Neuronal stem cell (in vitro differentiated cells): ENCODE measurements around the gene YARS1.

Source experiments
- DNase-seq: peaks from one replicate; pipeline ENCODE4 v3.0.0-alpha.2; 2013; ENCODE audit warnings: low spot score
- H2AFZ ChIP-seq: one replicate; pipeline ENCODE4 v1.6.1; 2013; ENCODE audit warnings: mild to moderate bottlenecking, low read length, inconsistent platforms
- H2AK5ac ChIP-seq: 2 replicates; pipeline ENCODE4 v1.6.1; 2013; ENCODE audit warnings: low read depth, mild to moderate bottlenecking, inconsistent platforms, low read length, moderate library complexity, mixed read lengths
- H2BK120ac ChIP-seq: 2 replicates; pipeline ENCODE4 v1.6.1; 2013; ENCODE audit warnings: low read depth, mild to moderate bottlenecking, inconsistent platforms, low read length, moderate library complexity, mixed read lengths
- H2BK12ac ChIP-seq: one replicate; pipeline ENCODE4 v1.6.1; 2013; ENCODE audit warnings: low read length, inconsistent platforms
- H2BK15ac ChIP-seq: 2 replicates; pipeline ENCODE4 v1.6.1; 2013; ENCODE audit warnings: mild to moderate bottlenecking, low read length, inconsistent platforms, mixed read lengths
- H2BK5ac ChIP-seq: one replicate; pipeline ENCODE4 v1.6.1; 2013; ENCODE audit warnings: inconsistent platforms, mild to moderate bottlenecking, low read length, moderate library complexity
- H3K14ac ChIP-seq: one replicate; pipeline ENCODE4 v1.6.1; 2013; ENCODE audit warnings: low read length, inconsistent platforms
- H3K18ac ChIP-seq: 2 replicates; pipeline ENCODE4 v1.6.1; 2013; ENCODE audit warnings: low read length, inconsistent platforms
- H3K23ac ChIP-seq: 2 replicates; pipeline ENCODE4 v1.6.1; 2013; ENCODE audit warnings: low read depth, mild to moderate bottlenecking, mixed read lengths, low read length, inconsistent platforms; ENCODE audit not compliant: poor library complexity
- H3K27ac ChIP-seq: replicated peaks from 3 replicates; pipeline ENCODE4 v1.5.1; 2013; ENCODE audit warnings: low read length, inconsistent platforms
- H3K27me3 ChIP-seq, 3 experiments: 2 replicates each; pipeline ENCODE4 v1.6.1; 2013; ENCODE audit warnings: low read length in 3 of 3, mild to moderate bottlenecking in 2 of 3, inconsistent platforms in 1 of 3, low read depth in 1 of 3, mixed read lengths in 1 of 3, moderate library complexity in 1 of 3; ENCODE audit not compliant: control insufficient read depth in 3 of 3, insufficient read depth in 3 of 3
- H3K36me3 ChIP-seq, 2 donors: replicated peaks in 1 of 2; 2 replicates each; pipeline ENCODE4 v1.6.1; 2013; ENCODE audit warnings: low read length in 2 of 2; ENCODE audit not compliant: control insufficient read depth in 2 of 2, insufficient read depth in 2 of 2
- H3K4ac ChIP-seq: 2 replicates; pipeline ENCODE4 v1.6.1; 2013; ENCODE audit warnings: inconsistent platforms, mild to moderate bottlenecking, low read length, moderate library complexity
- H3K4me1 ChIP-seq, 2 donors: 1 replicate in 1 of 2; 2 replicates in 1 of 2; pipeline ENCODE4 v1.6.1; 2013; ENCODE audit warnings: low read length in 2 of 2, low read depth in 1 of 2; ENCODE audit not compliant: control insufficient read depth in 2 of 2, insufficient read depth in 1 of 2
- H3K4me2 ChIP-seq: one replicate; pipeline ENCODE4 v1.6.1; 2013; ENCODE audit warnings: mild to moderate bottlenecking, low read length, inconsistent platforms; ENCODE audit not compliant: insufficient read depth, poor library complexity, severe bottlenecking
- H3K4me3 ChIP-seq, 2 donors: 2 replicates each; pipeline ENCODE4 v1.5.1; 2013; ENCODE audit warnings: low read length in 2 of 2, mild to moderate bottlenecking in 2 of 2, inconsistent platforms in 1 of 2, moderate library complexity in 1 of 2
- H3K79me1 ChIP-seq: one replicate; pipeline ENCODE4 v1.6.1; 2013; ENCODE audit warnings: low read depth, mild to moderate bottlenecking, inconsistent platforms, low read length, moderate library complexity
- H3K9ac ChIP-seq: one replicate; pipeline ENCODE4 v1.6.1; 2013; ENCODE audit warnings: mild to moderate bottlenecking, low read depth, low read length, inconsistent platforms; ENCODE audit not compliant: poor library complexity
- H3K9me3 ChIP-seq, 2 donors: replicated peaks in 1 of 2; 2 replicates each; pipeline versions ENCODE3 to v1.6.1; 2013; ENCODE audit warnings: low read length in 2 of 2, mild to moderate bottlenecking in 2 of 2, inconsistent platforms in 1 of 2, low read depth in 1 of 2, mixed read lengths in 1 of 2, moderate library complexity in 1 of 2; ENCODE audit not compliant: control insufficient read depth in 2 of 2, insufficient read depth in 1 of 2
- H4K8ac ChIP-seq: one replicate; pipeline ENCODE4 v1.6.1; 2013; ENCODE audit warnings: low read depth, mild to moderate bottlenecking, inconsistent platforms, low read length, moderate library complexity
- H4K91ac ChIP-seq: one replicate; pipeline ENCODE4 v1.6.1; 2013; ENCODE audit warnings: low read length, low read depth, mild to moderate bottlenecking, inconsistent platforms; ENCODE audit not compliant: poor library complexity
- whole genome bisulfite sequencing, 2 donors: extraction: QIAGEN DNeasy Blood & Tissue Kit; methylation state at CpG; one replicate each; pipeline ENCODE4 v1.1.7; 2013; ENCODE audit warnings: missing lambda C conversion rate in 2 of 2, mixed read lengths in 1 of 2; ENCODE audit not compliant: insufficient read length in 2 of 2, insufficient replicate concordance in 1 of 2; ENCODE audit errors: extremely low coverage in 2 of 2; 5-methylcytosine and 5-hydroxymethylcytosine counted together

Gene YARS1

GRCh38 chr1:32780628-32781234 lies 36.4 kb downstream of the YARS1 start:
- Histone ChIP-seq H3K4me1 (no peaks in the 10 kb centered on the region), H3K36me3 (peaks cover 42 to 95% of the 10 kb centered on the region in 2 donors), H3K9ac (no peak overlapping the region), H3K4me3 (peak overlapping the region in 1 of 2 donors; percentile 24), H3K79me1 (no peaks in the 10 kb centered on the region), H3K9me3 (no peaks in the 10 kb centered on the region), H2AK5ac (no peak overlapping the region), H4K91ac (no peak overlapping the region), H2BK5ac (no peak overlapping the region), H2BK120ac (no peak overlapping the region), H3K27me3 (no peaks in the 10 kb centered on the region), H2BK15ac (no peak overlapping the region), H3K4me2 (no peak overlapping the region), H3K23ac (no peak overlapping the region), H4K8ac (no peak overlapping the region), H2AFZ (no peak overlapping the region), H3K18ac (no peak overlapping the region), H2BK12ac (no peak overlapping the region), H3K14ac (no peak overlapping the region), H3K4ac (no peak overlapping the region), H3K27ac (no peak overlapping the region)
- no peak for DNase-seq
- WGBS, 2 donors: no CpG with 5 or more reads among the region's 8 CpGs

DNA sequence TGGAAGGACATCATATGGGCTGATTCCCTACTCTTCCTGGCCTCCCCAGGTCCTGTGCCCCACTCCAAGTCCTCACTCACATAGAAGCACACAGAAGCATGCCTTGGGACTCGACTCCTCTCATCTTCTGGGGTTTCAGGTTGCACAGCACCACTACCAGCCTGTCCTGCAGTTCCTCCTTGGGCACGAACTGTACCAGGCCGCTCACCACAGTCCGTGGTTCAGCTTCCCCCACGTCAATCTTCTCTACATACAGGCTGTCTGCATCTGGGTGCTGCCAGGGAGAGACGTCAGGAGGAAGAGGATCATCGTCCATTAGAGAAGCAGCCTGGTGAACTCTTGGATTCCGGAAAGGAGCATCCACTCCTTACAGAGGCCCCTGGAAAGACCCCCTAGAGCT lies 37.2 kb downstream of the YARS1 start:
- no peak overlapping the region for H2BK120ac ChIP-seq
- WGBS, 2 donors: no CpG with 5 or more reads among the region's 8 CpGs
- no peak overlapping the region for H4K91ac ChIP-seq
- no peaks in the 10 kb centered on the region for H3K4me1 ChIP-seq
- H3K23ac ChIP-seq: no peak overlapping the region
- H3K14ac ChIP-seq: no peak overlapping the region
- H3K27me3 ChIP-seq: no peaks in the 10 kb centered on the region
- H2BK12ac ChIP-seq: no peak overlapping the region
- no peaks in the 10 kb centered on the region for H3K9me3 ChIP-seq
- H4K8ac ChIP-seq: no peak overlapping the region
- H3K27ac ChIP-seq: no peak overlapping the region
- H3K9ac ChIP-seq: no peak overlapping the region
- no peak overlapping the region for H2BK15ac ChIP-seq
- no peaks in the 10 kb centered on the region for H3K79me1 ChIP-seq
- no peak for DNase-seq
- H3K4me2 ChIP-seq: no peak overlapping the region
- H2AFZ ChIP-seq: no peak overlapping the region
- no peak overlapping the region for H2BK5ac ChIP-seq
- peaks cover 47 to 97% of the 10 kb centered on the region in 2 donors for H3K36me3 ChIP-seq
- H3K4me3 ChIP-seq: no peak overlapping the region
- H3K18ac ChIP-seq: no peak overlapping the region
- no peak overlapping the region for H2AK5ac ChIP-seq
- H3K4ac ChIP-seq: no peak overlapping the region

- Histone ChIP-seq H3K4ac (no peak overlapping the region), H3K79me1 (no peaks in the 10 kb centered on the region), H3K4me3 (no peak overlapping the region), H3K4me1 (peaks cover 0 to 3% of the 10 kb centered on the region in 2 donors), H2BK12ac (no peak overlapping the region), H3K23ac (no peak overlapping the region), H4K91ac (no peak overlapping the region), H3K18ac (no peak overlapping the region), H3K9me3 (peaks cover 0 to 1% of the 10 kb centered on the region in 2 donors), H3K14ac (no peak overlapping the region), H3K27me3 (no peaks in the 10 kb centered on the region), H3K27ac (no peak overlapping the region), H3K36me3 (peaks cover 49 to 97% of the 10 kb centered on the region in 2 donors), H2BK120ac (no peak overlapping the region), H2AK5ac (no peak overlapping the region), H4K8ac (no peak overlapping the region), H3K9ac (no peak overlapping the region), H2BK15ac (no peak overlapping the region), H3K4me2 (no peak overlapping the region), H2BK5ac (no peak overlapping the region), H2AFZ (no peak overlapping the region)
- DNase-seq: no peak
- WGBS, 2 donors: no CpG with 5 or more reads among the region's 5 CpGs
Observed at GRCh38 chr1:32779242-32779641, 37.9 kb downstream of the YARS1 start.

GRCh38 chr1:32775640-32776337 lies 41.4 kb downstream of the YARS1 start:
- H4K8ac ChIP-seq: no peak overlapping the region
- H3K14ac ChIP-seq: no peak overlapping the region
- WGBS, 2 donors: no CpG with 5 or more reads among the region's 13 CpGs
- H4K91ac ChIP-seq: no peak overlapping the region
- peaks cover 42 to 84% of the 10 kb centered on the region in 2 donors for H3K36me3 ChIP-seq
- no peak overlapping the region for H2BK12ac ChIP-seq
- H3K18ac ChIP-seq: no peak overlapping the region
- no peak overlapping the region for H3K4me3 ChIP-seq
- H3K4ac ChIP-seq: no peak overlapping the region
- no peak overlapping the region for H2AFZ ChIP-seq
- peaks cover 1% of the 10 kb centered on the region for H3K79me1 ChIP-seq
- H3K4me2 ChIP-seq: no peak overlapping the region
- H3K27me3 ChIP-seq: no peaks in the 10 kb centered on the region
- no peak overlapping the region for H2BK5ac ChIP-seq
- no peak for DNase-seq
- H3K27ac ChIP-seq: no peak overlapping the region
- H3K23ac ChIP-seq: no peak overlapping the region
- H3K4me1 ChIP-seq: peaks cover 0 to 4% of the 10 kb centered on the region in 2 donors
- peaks cover 0 to 1% of the 10 kb centered on the region in 2 donors for H3K9me3 ChIP-seq
- H3K9ac ChIP-seq: no peak overlapping the region
- no peak overlapping the region for H2AK5ac ChIP-seq
- no peak overlapping the region for H2BK120ac ChIP-seq
- H2BK15ac ChIP-seq: no peak overlapping the region
